Measurements from ENCODE around the gene CSN2. TPM values are rescaled to one million over a fixed set of nuclear protein-coding genes. Genes with fewer than 3 reads are reported as not detected.

Gene CSN2
- total and polyA plus RNA-seq, 12 donors: not detected

DNA sequence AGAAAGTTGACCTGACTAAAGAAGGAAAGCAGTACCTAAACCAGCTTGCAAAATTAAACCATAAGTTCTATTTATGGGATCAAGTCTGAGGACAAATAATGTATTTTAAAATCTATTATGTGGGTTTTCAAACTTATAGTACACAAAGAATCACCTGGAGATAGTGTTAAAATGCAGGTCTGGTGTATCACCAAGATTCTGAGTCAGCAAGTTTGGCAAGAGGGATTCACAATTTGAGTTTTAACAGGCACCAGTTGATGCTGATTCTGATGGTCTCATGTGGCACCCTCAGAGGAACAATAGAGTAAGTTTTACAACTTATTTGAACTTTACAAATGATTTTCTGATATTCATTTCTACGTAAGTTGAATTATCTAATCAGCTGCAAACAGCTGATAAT, 21.1 kb upstream of the CSN2 start:
- Histone ChIP-seq H3K36me3 (replicated peaks in 1 of 2) (no peaks in the 10 kb centered on the region), H3K27ac (no peak overlapping the region), H3K4me3 (no peak overlapping the region), H3K27me3 (no peaks in the 10 kb centered on the region), H3K4me1 (replicated peaks in 1 of 2) (no peaks in the 10 kb centered on the region), H3K9me3 (replicated peaks in 1 of 3) (no peaks in the 10 kb centered on the region)
- 74 to 83% (median 79%) methylated on average over 1 of the region's 1 CpG for WGBS, 4 donors
- no peak for DNase-seq
- intact Hi-C loops (cut with DNase I): no loop called here
- TF ChIP-seq POLR2A (IDR thresholded peaks at IDR 0.05): no peak
- TF ChIP-seq, protein P1, sequence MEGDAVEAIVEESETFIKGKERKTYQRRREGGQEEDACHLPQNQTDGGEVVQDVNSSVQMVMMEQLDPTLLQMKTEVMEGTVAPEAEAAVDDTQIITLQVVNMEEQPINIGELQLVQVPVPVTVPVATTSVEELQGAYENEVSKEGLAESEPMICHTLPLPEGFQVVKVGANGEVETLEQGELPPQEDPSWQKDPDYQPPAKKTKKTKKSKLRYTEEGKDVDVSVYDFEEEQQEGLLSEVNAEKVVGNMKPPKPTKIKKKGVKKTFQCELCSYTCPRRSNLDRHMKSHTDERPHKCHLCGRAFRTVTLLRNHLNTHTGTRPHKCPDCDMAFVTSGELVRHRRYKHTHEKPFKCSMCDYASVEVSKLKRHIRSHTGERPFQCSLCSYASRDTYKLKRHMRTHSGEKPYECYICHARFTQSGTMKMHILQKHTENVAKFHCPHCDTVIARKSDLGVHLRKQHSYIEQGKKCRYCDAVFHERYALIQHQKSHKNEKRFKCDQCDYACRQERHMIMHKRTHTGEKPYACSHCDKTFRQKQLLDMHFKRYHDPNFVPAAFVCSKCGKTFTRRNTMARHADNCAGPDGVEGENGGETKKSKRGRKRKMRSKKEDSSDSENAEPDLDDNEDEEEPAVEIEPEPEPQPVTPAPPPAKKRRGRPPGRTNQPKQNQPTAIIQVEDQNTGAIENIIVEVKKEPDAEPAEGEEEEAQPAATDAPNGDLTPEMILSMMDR (IDR thresholded peaks at IDR 0.05): no peak

DNA sequence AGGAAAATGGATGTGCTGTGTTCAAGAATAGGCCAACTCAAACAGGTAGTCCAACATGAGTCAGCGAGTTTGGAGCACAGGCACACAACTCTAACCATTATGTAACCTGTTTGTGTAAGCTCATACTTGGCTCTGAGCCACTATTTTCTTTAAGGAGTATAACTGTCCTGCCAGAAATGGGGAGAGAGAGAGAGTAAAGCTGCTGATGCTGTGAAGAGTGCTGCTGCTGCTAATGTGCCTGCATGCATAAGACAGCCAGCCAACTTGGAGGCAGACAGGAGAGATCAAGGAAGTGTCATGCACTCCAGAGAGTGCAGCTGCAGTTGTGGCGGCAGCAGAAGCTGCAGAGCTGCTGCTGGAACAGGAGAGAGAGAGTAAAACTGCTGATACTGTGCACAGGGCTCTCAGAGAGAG, 18.5 kb upstream of the CSN2 start:
- intact Hi-C loops (cut with DNase I): no loop called here
- Histone ChIP-seq H3K9me3 (replicated peaks in 1 of 3) (no peaks in the 10 kb centered on the region), H3K27ac (no peak overlapping the region), H3K36me3 (replicated peaks in 1 of 2) (no peaks in the 10 kb centered on the region), H3K4me3 (no peak overlapping the region), H3K4me1 (replicated peaks in 1 of 2) (no peaks in the 10 kb centered on the region), H3K27me3 (no peaks in the 10 kb centered on the region)
- 23 to 63% (median 46%) methylated on average over 2 of the region's 2 CpGs for WGBS, 4 donors
- DNase-seq: no peak
- TF ChIP-seq, protein P1 (IDR thresholded peaks at IDR 0.05): no peak
- no peak for TF ChIP-seq POLR2A (IDR thresholded peaks at IDR 0.05)

DNA sequence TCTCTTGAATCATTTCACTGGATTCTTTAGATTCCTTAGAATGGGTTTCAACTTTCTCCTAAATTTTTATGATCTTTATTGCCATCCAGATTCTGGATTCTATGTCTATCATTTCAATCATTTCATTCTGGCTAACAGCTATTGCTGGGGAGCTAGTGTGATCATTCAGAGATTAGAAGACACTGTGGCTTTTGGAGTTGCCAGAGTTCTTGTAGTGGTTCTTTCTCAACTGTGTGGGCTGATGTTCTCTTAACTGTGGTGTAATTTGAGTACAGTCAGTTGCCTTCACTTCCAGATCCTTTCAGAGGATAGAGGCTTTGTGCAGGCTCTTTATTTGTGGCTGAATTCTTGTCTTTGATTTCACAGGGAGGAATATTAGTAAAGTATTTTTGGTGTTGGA, 12.1 kb upstream of the CSN2 start:
- DNase-seq: no peak
- Histone ChIP-seq H3K27me3 (no peaks in the 10 kb centered on the region), H3K9me3 (replicated peaks in 1 of 3) (no peaks in the 10 kb centered on the region), H3K36me3 (replicated peaks in 1 of 2) (no peaks in the 10 kb centered on the region), H3K4me1 (replicated peaks in 1 of 2) (no peaks in the 10 kb centered on the region), H3K4me3 (no peak overlapping the region), H3K27ac (no peak overlapping the region)
- intact Hi-C loops (cut with DNase I): no loop called here
- TF ChIP-seq POLR2A (IDR thresholded peaks at IDR 0.05): no peak
- TF ChIP-seq, protein P1 (IDR thresholded peaks at IDR 0.05): no peak

DNA sequence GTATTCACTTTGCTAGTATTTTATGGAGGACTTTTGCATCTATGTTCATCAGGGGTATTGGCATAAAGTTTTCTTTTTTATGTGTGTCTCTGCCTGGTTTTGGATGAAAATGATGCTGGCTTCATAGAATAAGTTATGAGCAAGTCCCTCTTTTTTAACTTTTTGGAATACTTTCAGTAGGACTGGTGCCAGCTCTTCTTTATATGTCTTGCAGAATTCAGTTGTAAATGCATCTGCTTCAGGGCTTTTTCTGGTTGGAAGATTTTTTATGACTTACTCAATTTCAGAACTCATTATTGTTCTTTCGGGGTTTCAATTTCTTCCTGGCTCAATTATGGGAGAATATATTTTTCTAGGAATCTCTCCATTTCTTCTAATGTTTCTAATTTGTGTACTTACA, 9.1 kb upstream of the CSN2 start:
- Histone ChIP-seq H3K36me3 (replicated peaks in 1 of 2) (no peaks in the 10 kb centered on the region), H3K4me1 (replicated peaks in 1 of 2) (no peaks in the 10 kb centered on the region), H3K9me3 (replicated peaks in 1 of 3) (no peaks in the 10 kb centered on the region), H3K4me3 (no peak overlapping the region), H3K27me3 (no peaks in the 10 kb centered on the region), H3K27ac (no peak overlapping the region)
- WGBS, 4 donors: 70 to 76% (median 76%) methylated on average over 1 of the region's 1 CpG
- intact Hi-C loops (cut with DNase I): no loop called here
- TF ChIP-seq POLR2A (IDR thresholded peaks at IDR 0.05): no peak
- TF ChIP-seq, protein P1 (IDR thresholded peaks at IDR 0.05): no peak
- no peak for DNase-seq
